Endothelial cell of umbilical vein (primary cell): ENCODE data around the gene ZW10.

Source experiments
- CTCF ChIP-seq, 2 donors: IDR thresholded peaks; 1 replicate in 1 of 2; 2 replicates in 1 of 2; pipeline ENCODE4 v1.5.1; 2011; ENCODE audit warnings: low read length in 2 of 2, mild to moderate bottlenecking in 2 of 2, moderate library complexity in 2 of 2, control low read depth in 1 of 2, inconsistent platforms in 1 of 2, low read depth in 1 of 2; ENCODE audit not compliant: insufficient read depth in 1 of 2; ENCODE audit errors: extremely low read depth in 1 of 2
- EZH2 ChIP-seq: IDR thresholded peaks from 2 replicates; pipeline ENCODE4 v1.6.1; 2012; ENCODE audit warnings: borderline replicate concordance, low read depth, mild to moderate bottlenecking, moderate library complexity, low read length, inconsistent platforms; ENCODE audit not compliant: severe bottlenecking
- FOS ChIP-seq: IDR thresholded peaks from 2 replicates; pipeline ENCODE4 v1.6.1; 2011; ENCODE audit warnings: mild to moderate bottlenecking, low read length, moderate library complexity, borderline replicate concordance; ENCODE audit not compliant: insufficient read depth
- JUN ChIP-seq: IDR thresholded peaks from 2 replicates; pipeline ENCODE4 v1.6.1; 2011; ENCODE audit warnings: borderline replicate concordance, low read depth; ENCODE audit not compliant: insufficient read length, insufficient read depth
- MAX ChIP-seq: IDR thresholded peaks from 2 replicates; pipeline ENCODE4 v1.6.1; 2011; ENCODE audit not compliant: insufficient read depth, insufficient read length
- MYC ChIP-seq: IDR thresholded peaks from one replicate; pipeline ENCODE4 v1.6.1; 2011; ENCODE audit warnings: mild to moderate bottlenecking, low read depth, low read length
- POLR2A ChIP-seq: IDR thresholded peaks from 2 replicates; pipeline ENCODE4 v1.6.1; 2012; ENCODE audit warnings: low read depth, mild to moderate bottlenecking, control low read depth, low read length
- POLR2AphosphoS5 ChIP-seq: IDR thresholded peaks from 2 replicates; pipeline ENCODE4 v1.6.1; 2012; ENCODE audit warnings: low read depth, mild to moderate bottlenecking, control low read depth, low read length, moderate library complexity; ENCODE audit not compliant: insufficient read depth

DNA sequence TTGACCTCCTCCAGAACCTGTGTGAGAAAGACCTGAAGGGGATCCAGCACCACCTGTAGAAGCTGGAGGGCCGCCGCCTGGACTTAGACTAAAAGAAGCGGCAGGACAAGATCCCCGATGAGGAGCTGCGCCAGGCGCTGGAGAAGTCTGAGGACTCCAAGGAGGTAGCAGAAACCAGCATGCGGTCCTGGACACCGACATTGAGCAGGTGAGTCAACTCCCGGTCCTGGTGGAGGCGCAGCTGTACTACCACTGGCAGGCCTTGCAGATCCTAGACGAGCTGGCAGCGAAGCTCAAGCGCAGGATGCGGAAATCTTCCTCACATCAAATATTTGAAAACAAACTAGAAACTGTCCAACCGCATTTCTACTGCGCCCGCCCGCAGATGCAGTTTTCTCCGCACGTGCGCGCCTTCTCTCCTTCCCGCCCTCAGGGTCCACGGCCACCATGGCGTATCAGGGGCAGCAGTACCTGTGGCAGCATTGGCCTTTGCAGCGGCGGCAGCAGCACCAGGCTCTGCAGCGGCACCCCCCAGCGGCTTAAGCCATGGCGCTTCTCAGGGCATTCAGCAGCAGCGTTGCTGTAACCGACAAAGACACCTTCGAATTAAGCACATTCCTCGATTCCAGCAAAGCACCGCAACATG lies 16.3 kb upstream of the ZW10 start:
- no peak for TF ChIP-seq POLR2A
- no peak for TF ChIP-seq CTCF (IDR thresholded peaks at IDR 0.05; ENCODE audit: extremely low read depth in 1 of 2, insufficient read depth in 1 of 2, low read depth in 1 of 2, low read length in 2 of 2)
- no peak for TF ChIP-seq EZH2
- TF ChIP-seq POLR2AphosphoS5 = no peak
- TF ChIP-seq MAX = no peak
- no peak for TF ChIP-seq FOS
- no peak for TF ChIP-seq MYC
- TF ChIP-seq JUN = no peak
